Thyroid gland (tissue), 4 donors: Measurements from ENCODE around the gene RPS2. TPM values are rescaled to one million over a fixed set of nuclear protein-coding genes. Genes with fewer than 3 reads are reported as not detected.

Source experiments
- DNase-seq, 2 donors: peaks; one replicate each; pipeline ENCODE4 v3.0.0-alpha.2; 2019
- H3K27ac ChIP-seq, 3 donors: fragments of 200-600 bp; sonication (generic); 1 replicate in 2 of 3; 2 replicates in 1 of 3; pipeline ENCODE4 v1.5.1; 2016 to 2019; ENCODE audit warnings: mild to moderate bottlenecking in 1 of 3, moderate library complexity in 1 of 3
- H3K27me3 ChIP-seq: fragments of 200-600 bp; sonication (generic); one replicate; pipeline ENCODE4 v1.5.1; 2019
- H3K36me3 ChIP-seq, 2 donors: fragments of 200-600 bp; sonication (generic); one replicate each; pipeline ENCODE4 v1.5.1; 2016 to 2019
- H3K4me1 ChIP-seq, 2 donors: fragments of 200-600 bp; sonication (generic); one replicate each; pipeline ENCODE4 v1.5.1; 2017 to 2019
- H3K4me3 ChIP-seq, 3 donors: fragments of 200-600 bp; sonication (generic); replicated peaks in 1 of 3; 1 replicate in 2 of 3; 2 replicates in 1 of 3; pipeline ENCODE4 v1.5.1; 2016; ENCODE audit warnings: mild to moderate bottlenecking in 1 of 3
- H3K9me3 ChIP-seq: fragments of 200-600 bp; sonication (generic); one replicate; pipeline ENCODE4 v1.5.1; 2017
- POLR2A ChIP-seq, 2 donors: fragments of 450-650 bp; IDR thresholded peaks; one replicate each; pipeline ENCODE4 v1.6.1; 2017; ENCODE audit warnings: antibody characterized with exemption in 2 of 2, mild to moderate bottlenecking in 2 of 2, moderate library complexity in 1 of 2
- WGBS, 2 donors: methylation state at CpG; one replicate each; pipeline ENCODE4 v1.1.5; 2017; 5-methylcytosine and 5-hydroxymethylcytosine counted together
- intact Hi-C: fragments of 100-400 bp; cut with DNase I; formaldehyde crosslinking; loops from one replicate; pipeline ENCODE4 v1.15.1; 2023
- total RNA-seq, 4 donors: library from RNA; depleted of rRNA; stranded (reverse); fragments of >200 nt; gene quantifications; one replicate each; pipeline ENCODE4 v1.2.3, GENCODE V29; 2016
- TF ChIP-seq, protein P1 (sequence below), 6 experiments: fragments of 200-600 bp in 3 of 6; fragments of 450-650 bp in 3 of 6; sonication (generic) in 3 of 6; IDR thresholded peaks; one replicate each; pipeline ENCODE4 v1.5.1; 2016 to 2019; ENCODE audit warnings: antibody characterized with exemption in 6 of 6, mild to moderate bottlenecking in 2 of 6, inconsistent platforms in 1 of 6, moderate library complexity in 1 of 6

Gene RPS2
- total RNA-seq, 4 donors from 2014 or later, result 976 to 2,244 (median 1,167) TPM

DNA sequence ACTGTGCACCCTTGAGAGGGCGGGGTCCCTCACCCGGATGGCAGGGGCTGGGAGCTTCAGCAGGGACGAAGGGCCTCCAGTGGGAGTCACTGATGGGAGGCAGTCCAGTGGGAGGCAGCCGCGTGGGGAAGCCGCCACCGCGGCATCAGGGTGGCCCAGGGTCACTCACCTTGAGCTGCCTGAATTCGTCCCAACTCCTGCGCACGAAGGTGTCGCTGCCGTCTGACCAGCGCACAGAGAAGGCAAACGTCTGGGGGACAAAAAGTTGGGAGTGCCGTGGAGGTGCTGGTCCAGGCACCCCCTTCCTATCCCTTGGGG lies 16.1 kb upstream of the RPS2 start:
- Histone ChIP-seq H3K27ac (no peak overlapping the region), H3K4me1 (peaks cover 5 to 24% of the 10 kb centered on the region in 2 donors), H3K36me3 (peaks cover 32 to 35% of the 10 kb centered on the region in 2 donors), H3K9me3 (no peaks in the 10 kb centered on the region), H3K27me3 (peaks cover 13% of the 10 kb centered on the region), H3K4me3 (no peak overlapping the region)
- intact Hi-C loops, result no loop called here
- DNase-seq, result no peak
- TF ChIP-seq, protein P1, sequence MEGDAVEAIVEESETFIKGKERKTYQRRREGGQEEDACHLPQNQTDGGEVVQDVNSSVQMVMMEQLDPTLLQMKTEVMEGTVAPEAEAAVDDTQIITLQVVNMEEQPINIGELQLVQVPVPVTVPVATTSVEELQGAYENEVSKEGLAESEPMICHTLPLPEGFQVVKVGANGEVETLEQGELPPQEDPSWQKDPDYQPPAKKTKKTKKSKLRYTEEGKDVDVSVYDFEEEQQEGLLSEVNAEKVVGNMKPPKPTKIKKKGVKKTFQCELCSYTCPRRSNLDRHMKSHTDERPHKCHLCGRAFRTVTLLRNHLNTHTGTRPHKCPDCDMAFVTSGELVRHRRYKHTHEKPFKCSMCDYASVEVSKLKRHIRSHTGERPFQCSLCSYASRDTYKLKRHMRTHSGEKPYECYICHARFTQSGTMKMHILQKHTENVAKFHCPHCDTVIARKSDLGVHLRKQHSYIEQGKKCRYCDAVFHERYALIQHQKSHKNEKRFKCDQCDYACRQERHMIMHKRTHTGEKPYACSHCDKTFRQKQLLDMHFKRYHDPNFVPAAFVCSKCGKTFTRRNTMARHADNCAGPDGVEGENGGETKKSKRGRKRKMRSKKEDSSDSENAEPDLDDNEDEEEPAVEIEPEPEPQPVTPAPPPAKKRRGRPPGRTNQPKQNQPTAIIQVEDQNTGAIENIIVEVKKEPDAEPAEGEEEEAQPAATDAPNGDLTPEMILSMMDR (IDR thresholded peaks at IDR 0.05), result no peak
- TF ChIP-seq POLR2A (IDR thresholded peaks at IDR 0.05), result no peak
- WGBS, 2 donors, result 19% methylated on average over 13 of the region's 16 CpGs; no CpG with 5 or more reads in 1 of the 2 donors

DNA sequence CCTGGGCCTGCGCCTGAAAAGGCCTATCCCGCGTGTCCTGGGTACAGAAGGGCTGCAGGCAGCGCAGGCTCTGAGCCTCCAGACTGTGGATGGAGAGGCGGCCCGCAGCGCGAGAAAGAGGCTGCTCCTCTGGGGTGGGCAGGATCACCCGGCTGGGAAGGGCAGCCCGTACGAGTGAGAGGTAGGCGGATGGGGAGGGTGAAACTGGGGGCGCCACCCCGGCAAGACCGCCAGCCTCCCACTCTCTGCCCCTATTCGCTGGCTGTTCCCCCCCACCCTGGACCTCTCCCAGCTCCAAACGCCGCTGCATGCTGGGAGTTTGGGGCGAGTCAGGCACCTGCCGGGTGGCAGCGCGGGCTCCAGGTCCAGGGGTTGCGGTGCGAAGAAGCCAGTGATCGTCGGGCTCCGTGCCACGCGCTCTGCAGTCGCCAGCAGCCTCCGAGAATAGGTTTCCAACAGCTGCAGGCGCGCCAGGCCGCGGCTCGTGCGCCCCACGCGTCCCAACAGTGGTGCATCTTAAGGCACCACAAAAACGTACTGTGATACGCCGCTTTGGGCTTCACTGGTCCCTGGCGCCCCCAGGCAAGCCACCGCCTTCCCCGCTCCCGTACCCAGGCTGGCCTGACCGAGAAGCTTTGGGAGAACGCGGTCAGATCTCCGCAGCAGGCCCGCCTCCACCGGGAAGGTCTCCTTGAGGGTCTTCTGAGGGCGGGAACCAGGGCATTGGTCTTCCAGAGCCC lies 15.6 kb upstream of the RPS2 start:
- TF ChIP-seq, protein P1 (IDR thresholded peaks at IDR 0.05), result no peak
- no peak for TF ChIP-seq POLR2A (IDR thresholded peaks at IDR 0.05)
- DNase-seq, result no peak
- intact Hi-C loops, result no loop called here
- H3K27ac ChIP-seq, result no peak overlapping the region
- H3K9me3 ChIP-seq, result no peaks in the 10 kb centered on the region
- H3K27me3 ChIP-seq, result peaks cover 13% of the 10 kb centered on the region
- no peak overlapping the region for H3K4me3 ChIP-seq
- H3K4me1 ChIP-seq, result peaks cover 5 to 22% of the 10 kb centered on the region in 2 donors
- 2 to 8% methylated on average over 10 to 13 of the region's 53 CpGs for WGBS, 2 donors
- H3K36me3 ChIP-seq, result peaks cover 35 to 38% of the 10 kb centered on the region in 2 donors

DNA sequence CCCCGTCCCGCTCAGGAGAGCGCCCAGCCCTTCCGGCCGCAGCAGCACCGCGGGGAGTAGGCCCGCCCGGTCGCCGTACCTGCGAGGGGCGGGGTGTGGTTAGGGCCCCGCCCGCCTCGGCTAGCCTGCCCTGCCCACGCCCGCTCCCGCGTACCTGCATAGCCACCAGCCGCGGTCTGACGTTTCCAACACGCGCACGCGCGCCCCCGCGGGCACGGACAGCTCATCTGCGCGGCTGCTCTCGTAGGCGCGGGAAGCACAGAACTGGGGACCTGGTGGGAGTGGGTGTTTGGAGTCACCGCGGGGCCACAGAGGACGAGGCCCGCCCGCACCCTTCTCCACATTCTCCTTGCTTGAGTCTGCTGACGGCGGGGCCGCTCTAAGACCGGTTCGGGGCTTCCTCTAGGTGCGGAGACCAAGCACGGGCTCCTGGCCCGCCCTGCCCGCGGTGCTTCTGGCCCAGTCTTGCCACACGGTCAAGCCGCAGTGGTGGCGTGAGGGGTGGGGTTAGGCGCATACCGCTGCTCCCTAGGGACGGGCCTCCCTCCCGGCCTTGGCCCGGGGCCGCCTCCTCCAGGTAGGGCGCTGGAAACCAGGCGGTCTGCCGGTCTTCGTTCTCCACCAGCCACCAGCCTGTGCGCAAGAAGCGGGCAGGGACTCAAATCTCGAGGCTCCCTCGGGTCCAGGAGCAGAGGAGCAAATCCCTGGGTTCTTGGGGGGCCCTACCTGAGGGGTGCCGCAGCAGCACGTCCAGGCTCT lies 14.8 kb upstream of the RPS2 start:
- 28 to 38% methylated on average over 11 to 43 of the region's 70 CpGs for WGBS, 2 donors
- peak; percentile 30 to 54 for DNase-seq
- no peak overlapping the region for H3K27ac ChIP-seq
- H3K36me3 ChIP-seq, result peaks cover 42 to 45% of the 10 kb centered on the region in 2 donors
- peaks cover 13% of the 10 kb centered on the region for H3K27me3 ChIP-seq
- intact Hi-C loops, result no loop called here
- H3K4me3 ChIP-seq, result no peak overlapping the region
- TF ChIP-seq, protein P1 (IDR thresholded peaks at IDR 0.05), result no peak
- TF ChIP-seq POLR2A (IDR thresholded peaks at IDR 0.05), result peak in 1 of 2 donors; percentile 12
- no peaks in the 10 kb centered on the region for H3K9me3 ChIP-seq
- H3K4me1 ChIP-seq, result peaks cover 5 to 15% of the 10 kb centered on the region in 2 donors

DNA sequence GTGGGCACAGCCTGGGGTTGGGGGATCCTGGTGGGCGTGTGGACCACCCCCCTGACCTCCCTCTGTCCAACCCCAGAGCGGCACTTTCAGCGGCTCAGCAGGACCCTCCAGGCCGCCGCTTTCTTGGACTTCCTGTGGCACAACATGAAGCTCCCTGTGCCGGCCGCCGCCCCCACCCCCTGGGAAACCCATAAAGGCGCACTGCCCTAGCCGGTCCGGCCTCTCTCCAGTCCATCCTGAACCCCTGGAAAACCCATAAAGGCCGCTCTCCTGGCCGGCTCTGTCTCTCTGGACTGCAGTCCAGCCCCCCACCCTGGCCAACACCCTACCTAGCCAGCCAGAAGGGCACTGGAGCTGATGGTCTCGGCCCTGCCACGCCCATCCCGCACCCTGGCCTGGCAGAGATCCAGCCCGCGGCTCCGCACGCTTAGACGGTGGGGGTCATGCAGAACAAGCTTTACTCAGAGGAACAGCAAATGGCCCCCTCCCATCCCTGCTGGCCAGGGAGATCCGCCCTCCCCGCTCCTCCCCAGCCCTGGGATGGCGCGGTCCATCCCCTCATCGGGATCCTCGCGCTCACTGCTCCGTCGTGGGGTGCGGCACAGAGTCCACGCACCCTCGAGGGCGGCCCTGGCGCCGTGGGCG lies 14.0 kb upstream of the RPS2 start:
- peaks cover 5 to 13% of the 10 kb centered on the region in 2 donors for H3K4me1 ChIP-seq
- WGBS, 2 donors, result 76 to 97% methylated on average over 5 to 13 of the region's 37 CpGs
- no peak overlapping the region for H3K4me3 ChIP-seq
- TF ChIP-seq, protein P1 (IDR thresholded peaks at IDR 0.05), result no peak
- TF ChIP-seq POLR2A (IDR thresholded peaks at IDR 0.05), result no peak
- no peak overlapping the region for H3K27ac ChIP-seq
- no peaks in the 10 kb centered on the region for H3K9me3 ChIP-seq
- peaks cover 43 to 50% of the 10 kb centered on the region in 2 donors for H3K36me3 ChIP-seq
- H3K27me3 ChIP-seq, result peaks cover 13% of the 10 kb centered on the region
- no peak for DNase-seq
- intact Hi-C loops, result no loop called here
